DND-41 (cell line): ENCODE results near the gene MARCHF9.

Experiments used
- ATAC-seq: fragments of 200-7000 bp; cut with Tn5 transposase; 3 replicates; pipeline ENCODE4 v1.9.1; 2021; ENCODE audit warnings: low read depth; ENCODE audit not compliant: insufficient read depth
- DNase-seq: peaks from one replicate; pipeline ENCODE4 v3.0.0-alpha.2; 2020
- H2AFZ ChIP-seq: 2 replicates; pipeline ENCODE4 v1.6.0; 2012; ENCODE audit warnings: low read depth, low read length
- H3K27ac ChIP-seq: 2 replicates; pipeline ENCODE4 v1.5.1; 2012; ENCODE audit warnings: low read length, inconsistent platforms
- H3K27me3 ChIP-seq: fragments of 200-600 bp; sonication (generic); 2 replicates; pipeline ENCODE4 v1.6.0; 2012; ENCODE audit warnings: low read length, mild to moderate bottlenecking, inconsistent platforms; ENCODE audit not compliant: insufficient read depth, poor library complexity
- H3K36me3 ChIP-seq: 2 replicates; pipeline ENCODE4 v1.5.1; 2012; ENCODE audit warnings: low read length, inconsistent platforms; ENCODE audit not compliant: insufficient read depth
- H3K4me1 ChIP-seq: 2 replicates; pipeline ENCODE4 v1.5.1; 2012; ENCODE audit warnings: mild to moderate bottlenecking, low read length; ENCODE audit not compliant: insufficient read depth
- H3K4me2 ChIP-seq: 2 replicates; pipeline ENCODE4 v1.6.0; 2012; ENCODE audit warnings: mild to moderate bottlenecking, moderate library complexity, low read length, inconsistent platforms; ENCODE audit not compliant: insufficient read depth
- H3K4me3 ChIP-seq, 2 experiments: fragments of 200-600 bp in 1 of 2; shearing (Covaris generic) in 1 of 2; 2 replicates each; pipeline ENCODE4 v1.5.1; 2012 to 2016; ENCODE audit warnings: inconsistent platforms in 2 of 2, low read length in 2 of 2, mild to moderate bottlenecking in 2 of 2, low read depth in 1 of 2, moderate library complexity in 1 of 2
- H3K79me2 ChIP-seq: 2 replicates; pipeline ENCODE4 v1.6.0; 2012; ENCODE audit warnings: low read length, inconsistent platforms; ENCODE audit not compliant: insufficient read depth
- H3K9ac ChIP-seq: 2 replicates; pipeline ENCODE4 v1.6.0; 2012; ENCODE audit warnings: low read depth, mild to moderate bottlenecking, inconsistent platforms, low read length, moderate library complexity
- H3K9me3 ChIP-seq: 2 replicates; pipeline ENCODE4 v1.5.1; 2012; ENCODE audit warnings: low read length, moderate library complexity, mild to moderate bottlenecking, inconsistent platforms; ENCODE audit not compliant: insufficient read depth, severe bottlenecking
- H4K20me1 ChIP-seq: 2 replicates; pipeline ENCODE4 v1.6.0; 2012; ENCODE audit warnings: low read length; ENCODE audit not compliant: insufficient read depth
- CTCF ChIP-seq: IDR thresholded peaks from 2 replicates; pipeline ENCODE4 v1.5.1; 2012; ENCODE audit warnings: borderline replicate concordance, low read length, moderate library complexity, mild to moderate bottlenecking; ENCODE audit not compliant: poor library complexity, severe bottlenecking; ENCODE audit errors: extremely low read depth
- EZH2 ChIP-seq: IDR thresholded peaks from 3 replicates; pipeline ENCODE4 v1.6.1; 2012; ENCODE audit warnings: borderline replicate concordance, low read depth, mild to moderate bottlenecking, moderate library complexity, low read length, inconsistent platforms; ENCODE audit not compliant: severe bottlenecking

MARCHF9 gene

GRCh38 chr12:57741844-57742738 lies 12.8 kb upstream of the MARCHF9 start:
- H3K27ac ChIP-seq, result peak overlapping the region; percentile 88
- H3K36me3 ChIP-seq, result peaks cover 9% of the 10 kb centered on the region
- peak overlapping the region; percentile 83 for H2AFZ ChIP-seq
- DNase-seq, result peak; percentile 85
- H3K9me3 ChIP-seq, result no peaks in the 10 kb centered on the region
- peaks cover 62% of the 10 kb centered on the region for H3K4me1 ChIP-seq
- H3K9ac ChIP-seq, result peak overlapping the region; percentile 61
- peak overlapping the region; percentile 92 for H3K4me2 ChIP-seq
- peaks cover 17% of the 10 kb centered on the region for H4K20me1 ChIP-seq
- peak; percentile 75 for ATAC-seq
- TF ChIP-seq EZH2 (no peak), CTCF (peak; percentile 85)
- peaks cover 34% of the 10 kb centered on the region for H3K79me2 ChIP-seq
- no peaks in the 10 kb centered on the region for H3K27me3 ChIP-seq
- H3K4me3 ChIP-seq, result peak overlapping the region; percentile 36 to 75; a peak in 3 of 4 replicates

- H3K4me3 ChIP-seq, result 0 out of 4 replicates have a peak overlapping the region, but pooled peaks of 1 of the 2 experiments have one; percentile 71
- H3K79me2 ChIP-seq, result peaks cover 34% of the 10 kb centered on the region
- TF ChIP-seq CTCF, result no peak
- H3K27me3 ChIP-seq, result no peaks in the 10 kb centered on the region
- no peak for DNase-seq
- peaks cover 24% of the 10 kb centered on the region for H3K36me3 ChIP-seq
- H3K4me1 ChIP-seq, result peaks cover 62% of the 10 kb centered on the region
- no peak overlapping the region for H3K27ac ChIP-seq
- no peak for ATAC-seq
- peak overlapping the region; percentile 68 for H3K4me2 ChIP-seq
- peak overlapping the region; percentile 65; the same call in 1 of the 2 replicates for H3K9ac ChIP-seq
- no peak overlapping the region for H2AFZ ChIP-seq
- H4K20me1 ChIP-seq, result peaks cover 18% of the 10 kb centered on the region
- H3K9me3 ChIP-seq, result no peaks in the 10 kb centered on the region
Measured at GRCh38 chr12:57743769-57744168, 11.1 kb upstream of the MARCHF9 start.

- peak overlapping the region; percentile 68 for H2AFZ ChIP-seq
- peaks cover 29% of the 10 kb centered on the region for H3K36me3 ChIP-seq
- H3K79me2 ChIP-seq, result peaks cover 35% of the 10 kb centered on the region
- H4K20me1 ChIP-seq, result peaks cover 18% of the 10 kb centered on the region
- H3K27me3 ChIP-seq, result no peaks in the 10 kb centered on the region
- H3K4me3 ChIP-seq, result peak overlapping the region; percentile 27 to 71; a peak in 3 of 4 replicates
- peaks cover 61% of the 10 kb centered on the region for H3K4me1 ChIP-seq
- DNase-seq (no peak), ATAC-seq (no peak; the same call in 1 of the 3 replicates)
- peak overlapping the region; percentile 68 for H3K4me2 ChIP-seq
- TF ChIP-seq CTCF (no peak), EZH2 (no peak)
- peak overlapping the region; percentile 83 for H3K27ac ChIP-seq
- no peaks in the 10 kb centered on the region for H3K9me3 ChIP-seq
- peak overlapping the region; percentile 65 for H3K9ac ChIP-seq
Measured at GRCh38 chr12:57744194-57744776, 10.6 kb upstream of the MARCHF9 start.
